Measurements from ENCODE around the gene MTSS2. TPM values are rescaled to one million over a fixed set of nuclear protein-coding genes. Genes with fewer than 3 reads are reported as not detected.

MTSS2 gene
- total RNA-seq, 2 donors from 2014 or later: 57.3 to 58.5 TPM

DNA sequence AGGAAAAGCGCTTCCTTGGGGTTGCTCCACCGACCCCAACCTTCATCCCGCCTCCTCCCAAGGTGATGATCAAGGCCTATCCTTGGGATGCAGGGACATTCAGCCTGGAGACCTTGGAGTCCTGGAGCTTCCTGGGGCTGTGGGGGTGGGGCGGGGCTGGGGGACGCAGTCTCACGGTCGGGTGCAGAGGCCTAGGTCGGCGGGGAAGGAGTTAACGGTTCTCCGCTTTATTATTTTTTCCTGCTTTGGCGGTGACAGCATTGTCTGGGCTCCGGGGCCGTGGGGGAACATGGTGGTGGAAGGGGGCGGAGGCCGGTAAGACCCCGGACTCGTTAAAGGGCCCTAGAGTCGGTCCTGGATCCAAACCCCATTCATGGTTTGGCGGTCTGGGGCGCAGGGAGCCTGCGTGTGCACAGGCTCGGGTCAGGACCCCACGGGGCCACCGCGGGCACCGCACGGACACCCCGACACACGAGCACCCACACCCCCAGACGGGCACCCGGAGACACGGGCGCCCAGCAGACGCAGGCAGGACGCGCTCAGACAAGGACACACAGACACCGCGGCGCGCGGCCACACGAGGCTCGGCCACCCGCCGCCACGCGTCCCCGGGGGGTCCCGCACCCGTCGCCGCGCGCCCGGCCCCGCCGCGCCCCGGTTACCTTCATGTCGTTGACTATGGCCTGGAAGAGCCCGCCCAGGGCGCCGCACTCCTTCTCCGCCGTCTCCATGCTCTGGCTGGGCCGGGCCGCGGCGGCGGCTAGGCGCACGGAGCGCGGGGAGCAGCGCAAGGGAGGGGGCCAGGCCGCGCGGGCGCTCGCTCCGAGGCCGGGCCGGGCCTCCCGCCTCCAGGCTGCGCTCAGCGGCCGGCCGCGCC, 554 bp downstream of the MTSS2 start:
- peak overlapping the region; percentile 80 to 84 for H3K27ac ChIP-seq
- TF ChIP-seq, protein P1, sequence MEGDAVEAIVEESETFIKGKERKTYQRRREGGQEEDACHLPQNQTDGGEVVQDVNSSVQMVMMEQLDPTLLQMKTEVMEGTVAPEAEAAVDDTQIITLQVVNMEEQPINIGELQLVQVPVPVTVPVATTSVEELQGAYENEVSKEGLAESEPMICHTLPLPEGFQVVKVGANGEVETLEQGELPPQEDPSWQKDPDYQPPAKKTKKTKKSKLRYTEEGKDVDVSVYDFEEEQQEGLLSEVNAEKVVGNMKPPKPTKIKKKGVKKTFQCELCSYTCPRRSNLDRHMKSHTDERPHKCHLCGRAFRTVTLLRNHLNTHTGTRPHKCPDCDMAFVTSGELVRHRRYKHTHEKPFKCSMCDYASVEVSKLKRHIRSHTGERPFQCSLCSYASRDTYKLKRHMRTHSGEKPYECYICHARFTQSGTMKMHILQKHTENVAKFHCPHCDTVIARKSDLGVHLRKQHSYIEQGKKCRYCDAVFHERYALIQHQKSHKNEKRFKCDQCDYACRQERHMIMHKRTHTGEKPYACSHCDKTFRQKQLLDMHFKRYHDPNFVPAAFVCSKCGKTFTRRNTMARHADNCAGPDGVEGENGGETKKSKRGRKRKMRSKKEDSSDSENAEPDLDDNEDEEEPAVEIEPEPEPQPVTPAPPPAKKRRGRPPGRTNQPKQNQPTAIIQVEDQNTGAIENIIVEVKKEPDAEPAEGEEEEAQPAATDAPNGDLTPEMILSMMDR (IDR thresholded peaks at IDR 0.05): no peak
- peaks cover 51 to 87% of the 10 kb centered on the region in 2 donors for H3K4me1 ChIP-seq (ENCODE audit: control insufficient read depth in 1 of 2, low read depth in 2 of 2)
- DNase-seq (ENCODE audit: low spot score) (no peak), ATAC-seq (ENCODE audit: insufficient number of reproducible peaks, low FRiP score, low read depth) (peak; percentile 25)
- peaks cover under 1% of the 10 kb centered on the region for H3K36me3 ChIP-seq
- H3K27me3 ChIP-seq (replicated peaks; ENCODE audit: insufficient read depth): no peaks in the 10 kb centered on the region
- H3K9me3 ChIP-seq: no peaks in the 10 kb centered on the region
- H3K4me3 ChIP-seq: peak overlapping the region; percentile 83

DNA sequence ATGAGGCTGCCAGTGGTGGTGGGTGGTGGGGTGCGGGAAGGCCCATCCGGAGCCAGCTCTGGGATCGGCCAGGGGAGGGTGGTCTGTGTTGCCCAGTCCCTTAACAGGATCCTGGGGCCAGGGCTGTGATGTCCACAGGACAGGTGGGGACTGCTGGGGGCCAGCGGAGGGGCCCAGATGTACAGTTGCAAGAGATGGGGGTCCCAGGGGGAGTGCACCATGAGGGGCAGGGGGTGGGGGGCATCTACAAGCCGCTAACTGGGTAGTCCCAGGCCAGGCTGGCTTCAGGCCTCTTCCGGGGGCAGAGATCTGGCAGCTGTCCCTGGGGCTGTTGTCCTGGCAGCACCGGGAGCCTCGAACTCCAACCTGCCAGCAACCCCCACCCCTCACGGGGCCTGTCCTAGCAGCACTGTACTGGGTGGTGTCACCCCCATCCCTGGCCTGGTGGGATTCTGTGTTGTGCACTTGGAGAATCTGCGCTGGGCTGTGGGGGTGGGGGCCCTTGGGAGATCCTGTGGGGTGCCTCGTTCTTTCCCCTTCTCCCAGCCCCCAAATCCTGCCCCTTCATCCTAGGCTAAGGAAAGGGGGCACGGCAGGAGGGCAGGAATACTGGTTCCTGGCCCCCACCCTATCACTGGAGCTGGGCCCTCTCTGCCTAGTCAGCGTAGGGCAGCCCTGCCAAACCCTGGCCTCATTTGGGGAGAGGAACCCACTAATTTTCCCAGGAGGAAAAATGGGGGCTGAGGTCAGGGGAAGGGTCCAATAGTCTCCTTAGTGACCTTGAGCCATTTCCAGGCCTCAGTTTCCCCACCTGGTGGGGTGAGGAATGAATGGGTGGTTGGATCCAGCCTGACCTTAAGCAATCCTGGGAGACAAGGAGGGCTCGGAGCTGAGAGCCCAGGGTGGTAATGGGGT, 1.4 kb downstream of the MTSS2 start:
- Histone ChIP-seq H3K36me3 (peaks cover 6% of the 10 kb centered on the region), H3K27ac (peak overlapping the region; percentile 80 to 84), H3K4me1 (ENCODE audit: control insufficient read depth in 1 of 2, low read depth in 2 of 2) (peaks cover 49 to 82% of the 10 kb centered on the region in 2 donors), H3K4me3 (peak overlapping the region; percentile 83), H3K9me3 (no peaks in the 10 kb centered on the region), H3K27me3 (replicated peaks; ENCODE audit: insufficient read depth) (no peaks in the 10 kb centered on the region)
- TF ChIP-seq, protein P1 (IDR thresholded peaks at IDR 0.05): no peak
- no peak for DNase-seq (ENCODE audit: low spot score)
- ATAC-seq (ENCODE audit: insufficient number of reproducible peaks, low FRiP score, low read depth): no peak

DNA sequence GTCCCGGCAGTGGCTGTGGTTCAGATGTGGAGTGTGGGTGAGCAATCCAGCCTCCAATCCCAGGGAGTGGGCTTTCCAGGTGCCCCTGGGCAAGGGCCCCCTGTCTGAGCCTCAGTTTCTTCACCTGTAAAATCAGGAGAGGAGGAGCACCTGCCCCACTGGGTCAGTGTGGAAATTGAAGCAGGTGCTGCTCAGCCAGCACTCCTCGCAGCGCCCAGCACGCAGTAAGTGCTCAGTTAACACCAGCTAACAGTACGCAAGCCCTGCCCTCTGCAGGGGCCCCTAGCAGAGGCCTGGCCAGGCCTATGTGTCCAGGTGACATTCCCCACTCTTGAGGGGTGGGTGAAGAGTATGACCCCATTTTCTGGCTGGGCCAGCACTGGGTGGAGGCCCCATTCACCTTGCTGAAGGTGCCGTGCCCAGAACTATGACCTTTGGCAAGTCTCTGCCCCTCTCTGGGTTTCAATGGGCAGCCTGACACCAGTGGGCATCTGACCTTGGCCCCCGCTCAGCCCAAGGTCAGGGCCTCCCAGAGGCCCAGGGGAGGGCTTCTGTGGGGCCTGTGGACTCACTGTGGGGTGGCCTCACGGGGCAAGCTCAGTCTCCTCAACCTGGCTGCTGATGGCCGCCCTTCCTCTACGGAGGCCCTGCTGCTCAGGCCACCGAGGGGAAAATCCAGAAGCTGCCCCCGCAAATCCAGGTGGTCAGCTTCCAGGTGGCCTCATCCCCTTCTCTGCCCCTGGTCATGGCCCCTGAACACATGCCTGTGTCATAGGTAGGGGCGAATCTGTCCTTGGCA, 2.5 kb downstream of the MTSS2 start:
- Histone ChIP-seq H3K4me1 (ENCODE audit: control insufficient read depth in 1 of 2, low read depth in 2 of 2) (peaks cover 45 to 71% of the 10 kb centered on the region in 2 donors), H3K9me3 (no peaks in the 10 kb centered on the region), H3K27me3 (replicated peaks; ENCODE audit: insufficient read depth) (no peaks in the 10 kb centered on the region), H3K36me3 (peaks cover 17% of the 10 kb centered on the region), H3K27ac (peak overlapping the region; percentile 80 to 84), H3K4me3 (peak overlapping the region; percentile 83)
- DNase-seq (ENCODE audit: low spot score): no peak
- TF ChIP-seq, protein P1 (IDR thresholded peaks at IDR 0.05): no peak
- no peak for ATAC-seq (ENCODE audit: insufficient number of reproducible peaks, low FRiP score, low read depth)

DNA sequence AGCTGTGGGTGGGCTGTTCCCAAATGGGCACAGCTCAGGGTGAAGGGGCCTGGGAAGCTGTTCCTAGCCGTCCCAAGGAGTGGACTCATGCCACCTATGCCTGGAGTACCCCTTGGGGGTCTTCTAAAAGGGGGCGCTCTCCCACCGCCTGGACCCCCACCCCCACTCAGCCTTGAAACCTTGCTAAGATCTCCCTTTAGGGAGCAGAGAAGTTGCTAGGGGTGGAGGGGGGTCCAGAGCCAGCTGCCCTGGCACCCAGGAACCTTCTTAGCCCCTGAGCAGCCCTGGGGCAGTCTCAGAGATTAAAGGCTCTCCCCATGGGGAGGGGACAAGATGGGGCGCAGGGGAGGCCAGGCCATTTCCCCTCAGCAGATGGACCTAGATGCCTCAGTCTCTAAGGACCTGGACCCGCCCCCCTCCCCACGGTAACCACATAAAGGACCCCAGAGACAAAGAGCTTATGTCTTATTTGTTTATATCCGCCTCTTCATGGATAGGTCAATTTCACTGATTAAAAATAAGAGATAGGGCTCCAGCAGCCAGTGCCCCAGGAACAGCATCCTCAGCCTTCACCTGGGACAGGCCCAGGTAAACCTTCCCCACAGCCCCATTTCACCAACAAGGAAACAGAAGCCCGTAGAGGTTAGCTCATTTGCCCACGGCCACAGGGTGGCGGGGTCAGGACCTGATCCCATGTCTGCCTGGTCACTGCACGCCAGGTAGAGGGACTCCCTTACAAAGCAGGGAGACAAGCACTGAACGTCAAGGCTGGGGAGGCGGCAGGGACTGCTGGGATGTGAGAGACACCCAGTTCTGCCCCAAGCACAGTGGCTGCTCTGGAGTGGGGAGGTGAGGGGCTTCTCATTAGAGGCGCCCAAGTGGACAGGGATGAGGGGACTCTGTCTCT, 3.4 kb downstream of the MTSS2 start:
- H3K4me3 ChIP-seq: peak overlapping the region; percentile 27
- TF ChIP-seq, protein P1 (IDR thresholded peaks at IDR 0.05): no peak
- ATAC-seq (ENCODE audit: insufficient number of reproducible peaks, low FRiP score, low read depth) (no peak), DNase-seq (ENCODE audit: low spot score) (no peak)
- H3K27me3 ChIP-seq (replicated peaks; ENCODE audit: insufficient read depth): no peaks in the 10 kb centered on the region
- H3K36me3 ChIP-seq: peaks cover 24% of the 10 kb centered on the region
- H3K27ac ChIP-seq: peak overlapping the region; percentile 73 to 80
- H3K9me3 ChIP-seq: no peaks in the 10 kb centered on the region
- peaks cover 36 to 62% of the 10 kb centered on the region in 2 donors for H3K4me1 ChIP-seq (ENCODE audit: control insufficient read depth in 1 of 2, low read depth in 2 of 2)
